HG02973 (cell line): ENCODE data around the gene THRAP3.
"Not testable (repeated sequence)": the region's sequence is repeated elsewhere in the genome, so short reads cannot be mapped to it uniquely, and the experiment has no call there.

Experiments used
- ATAC-seq: cut with Tn5 transposase; IDR thresholded peaks from one replicate; pipeline ENCODE4 v1.9.1; 2021; ENCODE audit warnings: moderate library complexity; ENCODE audit not compliant: unreplicated experiment

THRAP3 gene

GRCh38 chr1:36223996-36224536 lies at the start of gene THRAP3:
THRAP3 (plus strand) TSS chr1:36224443; CDS start chr1:36282564, 58,121 bp downstream.
- peak; percentile 88 for ATAC-seq

GRCh38 chr1:36174713-36175112 lies 49.5 kb upstream of the THRAP3 start:
- no peak for ATAC-seq

GRCh38 chr1:36175137-36176095 lies 48.8 kb upstream of the THRAP3 start:
- no peak for ATAC-seq

GRCh38 chr1:36176106-36176949 lies 47.9 kb upstream of the THRAP3 start:
- ATAC-seq: no peak

GRCh38 chr1:36177589-36178431 lies 46.4 kb upstream of the THRAP3 start:
- no peak for ATAC-seq

- ATAC-seq: no peak
Observed at GRCh38 chr1:36178471-36179219, 45.6 kb upstream of the THRAP3 start.

- ATAC-seq: no peak
Observed at GRCh38 chr1:36179220-36179600, 45.0 kb upstream of the THRAP3 start.

GRCh38 chr1:36182734-36183133 lies 41.5 kb upstream of the THRAP3 start:
- no peak for ATAC-seq

- ATAC-seq: no peak
Observed at GRCh38 chr1:36183309-36183856, 40.9 kb upstream of the THRAP3 start.

GRCh38 chr1:36187800-36188593 lies 36.2 kb upstream of the THRAP3 start:
- ATAC-seq: peak; percentile 67

GRCh38 chr1:36196805-36197204 lies 27.4 kb upstream of the THRAP3 start:
- ATAC-seq: not testable (repeated sequence)

GRCh38 chr1:36198641-36199040 lies 25.6 kb upstream of the THRAP3 start:
- ATAC-seq: no peak

- ATAC-seq: no peak
Observed at GRCh38 chr1:36199934-36200741, 24.1 kb upstream of the THRAP3 start.

GRCh38 chr1:36203027-36203553 lies 21.2 kb upstream of the THRAP3 start:
- ATAC-seq: no peak

GRCh38 chr1:36203554-36204346 lies 20.5 kb upstream of the THRAP3 start:
- no peak for ATAC-seq

- no peak for ATAC-seq
Observed at GRCh38 chr1:36204347-36204909, 19.8 kb upstream of the THRAP3 start.
